Vagina (tissue), 2 donors: ENCODE results near the gene TPST1.

Source experiments
- POLR2A ChIP-seq, 2 donors: fragments of 450-650 bp; IDR thresholded peaks; one replicate each; pipeline ENCODE4 v1.6.1; 2017; ENCODE audit warnings: antibody characterized with exemption in 2 of 2, mild to moderate bottlenecking in 2 of 2, moderate library complexity in 2 of 2
- TF ChIP-seq, protein P1 (sequence below), 3 experiments: fragments of 450-650 bp in 2 of 3; fragments of 200-600 bp in 1 of 3; sonication (generic) in 1 of 3; IDR thresholded peaks; one replicate each; pipeline ENCODE4 v1.5.1; 2017 to 2019; ENCODE audit warnings: antibody characterized with exemption in 3 of 3, mild to moderate bottlenecking in 2 of 3, moderate library complexity in 2 of 3

GRCh38 chr7:66183700-66184099, 21.4 kb upstream of the TPST1 start:
- TF ChIP-seq, protein P1, sequence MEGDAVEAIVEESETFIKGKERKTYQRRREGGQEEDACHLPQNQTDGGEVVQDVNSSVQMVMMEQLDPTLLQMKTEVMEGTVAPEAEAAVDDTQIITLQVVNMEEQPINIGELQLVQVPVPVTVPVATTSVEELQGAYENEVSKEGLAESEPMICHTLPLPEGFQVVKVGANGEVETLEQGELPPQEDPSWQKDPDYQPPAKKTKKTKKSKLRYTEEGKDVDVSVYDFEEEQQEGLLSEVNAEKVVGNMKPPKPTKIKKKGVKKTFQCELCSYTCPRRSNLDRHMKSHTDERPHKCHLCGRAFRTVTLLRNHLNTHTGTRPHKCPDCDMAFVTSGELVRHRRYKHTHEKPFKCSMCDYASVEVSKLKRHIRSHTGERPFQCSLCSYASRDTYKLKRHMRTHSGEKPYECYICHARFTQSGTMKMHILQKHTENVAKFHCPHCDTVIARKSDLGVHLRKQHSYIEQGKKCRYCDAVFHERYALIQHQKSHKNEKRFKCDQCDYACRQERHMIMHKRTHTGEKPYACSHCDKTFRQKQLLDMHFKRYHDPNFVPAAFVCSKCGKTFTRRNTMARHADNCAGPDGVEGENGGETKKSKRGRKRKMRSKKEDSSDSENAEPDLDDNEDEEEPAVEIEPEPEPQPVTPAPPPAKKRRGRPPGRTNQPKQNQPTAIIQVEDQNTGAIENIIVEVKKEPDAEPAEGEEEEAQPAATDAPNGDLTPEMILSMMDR (IDR thresholded peaks at IDR 0.05) = no peak
- no peak for TF ChIP-seq POLR2A (IDR thresholded peaks at IDR 0.05)
